ENCODE data around the gene LEF1.
A peak's percentile ranks its signal among the peaks of the same experiment; 100 is the strongest.
"Not testable (repeated sequence)": the region's sequence is repeated elsewhere in the genome, so short reads cannot be mapped to it uniquely, and the experiment has no call there.

The LEF1 gene

GRCh38 chr4:108058685-108059440 is 109.9 kb downstream of the LEF1 start:
- DNase-seq (ENCODE audit: low read depth) = no peak

GRCh38 chr4:108056418-108056817 is 112.3 kb downstream of the LEF1 start:
- no peak for DNase-seq (ENCODE audit: low read depth)

- DNase-seq (ENCODE audit: low read depth) = no peak
Measured at GRCh38 chr4:108055787-108056186, 112.9 kb downstream of the LEF1 start.

GRCh38 chr4:108054025-108054638 is 114.6 kb downstream of the LEF1 start:
- no peak for DNase-seq (ENCODE audit: low read depth)

GRCh38 chr4:108053251-108053711 is 115.5 kb downstream of the LEF1 start:
- DNase-seq (ENCODE audit: low read depth) = no peak

GRCh38 chr4:108052558-108053120 is 116.1 kb downstream of the LEF1 start:
- no peak for DNase-seq (ENCODE audit: low read depth)

GRCh38 chr4:108051343-108051742 is 117.4 kb downstream of the LEF1 start:
- no peak for DNase-seq (ENCODE audit: low read depth)

- DNase-seq (ENCODE audit: low read depth) = not testable (repeated sequence)
Measured at GRCh38 chr4:108050166-108051111, 118.3 kb downstream of the LEF1 start.

GRCh38 chr4:108049406-108049805 is 119.3 kb downstream of the LEF1 start:
- DNase-seq (ENCODE audit: low read depth) = no peak

GRCh38 chr4:108048997-108049396 is 119.7 kb downstream of the LEF1 start:
- DNase-seq (ENCODE audit: low read depth) = no peak

GRCh38 chr4:108048157-108048556 is 120.6 kb downstream of the LEF1 start:
- DNase-seq (ENCODE audit: low read depth) = no peak

GRCh38 chr4:108047199-108047598 is 121.5 kb downstream of the LEF1 start:
- no peak for DNase-seq (ENCODE audit: low read depth)

GRCh38 chr4:108045687-108046024 is 123.1 kb downstream of the LEF1 start:
- no peak for DNase-seq (ENCODE audit: low read depth)

GRCh38 chr4:108044951-108045686 is 123.6 kb downstream of the LEF1 start:
- no peak for DNase-seq (ENCODE audit: low read depth)

GRCh38 chr4:108043526-108043925 is 125.2 kb downstream of the LEF1 start:
- DNase-seq (ENCODE audit: low read depth) = no peak

- DNase-seq (ENCODE audit: low read depth) = no peak
Measured at GRCh38 chr4:108042927-108043326, 125.8 kb downstream of the LEF1 start.

- DNase-seq (ENCODE audit: low read depth) = no peak
Measured at GRCh38 chr4:108037884-108038283, 130.8 kb downstream of the LEF1 start.

- peak; percentile 40 for DNase-seq (ENCODE audit: low read depth)
Measured at GRCh38 chr4:108036213-108036612, 132.5 kb downstream of the LEF1 start.

GRCh38 chr4:108035691-108036090 is 133.0 kb downstream of the LEF1 start:
- DNase-seq (ENCODE audit: low read depth) = no peak

GRCh38 chr4:108034565-108034964 is 134.2 kb downstream of the LEF1 start:
- no peak for DNase-seq (ENCODE audit: low read depth)

- DNase-seq (ENCODE audit: low read depth) = no peak
Measured at GRCh38 chr4:108033348-108033747, 135.4 kb downstream of the LEF1 start.

Measured in activated gamma-delta T cell treated with anti-CD3 and anti-CD28 coated beads, Interleukin-2, amount 50 U/mL, for 16 hours (primary cell).